ACHN (cell line): ENCODE data around the gene RPS8.
"Not testable (repeated sequence)": the region's sequence is repeated elsewhere in the genome, so short reads cannot be mapped to it uniquely, and the experiment has no call there.

Experiments used
- DNase-seq: peaks from one replicate; pipeline ENCODE4 v3.0.0-alpha.2; 2015
- in situ Hi-C: cut with HindIII; loops from 2 replicates; pipeline ENCODE4 v1.10.0; 2017; ENCODE audit warnings: low sequenced_read_pairs, low pct_ligation_motif_present, low pct_unique_long_range_greater_than_20kb

Gene RPS8

GRCh38 chr1:44778705-44779576 lies 3.6 kb downstream of the RPS8 start:
- DNase-seq, result no peak
- in situ Hi-C loops, result no loop called here

GRCh38 chr1:44780583-44781121 lies 5.3 kb downstream of the RPS8 start:
- DNase-seq, result no peak
- in situ Hi-C loops, result no loop called here

- in situ Hi-C loops, result no loop called here
These were observed 8.4 kb downstream of the RPS8 start for GRCh38 chr1:44783697-44784093.

GRCh38 chr1:44784094-44785028 lies 9.0 kb downstream of the RPS8 start:
- in situ Hi-C loops, result no loop called here
- DNase-seq, result peak; percentile 26

More at GRCh38 chr1:44783697-44784093, 8.4 kb downstream of the RPS8 start:
- DNase-seq, result no peak

- DNase-seq, result no peak
- in situ Hi-C loops, result no loop called here
These were observed 9.7 kb downstream of the RPS8 start for GRCh38 chr1:44785029-44785380.

GRCh38 chr1:44785501-44786137 lies 10.3 kb downstream of the RPS8 start:
- no peak for DNase-seq
- in situ Hi-C loops, result no loop called here

- no peak for DNase-seq
- in situ Hi-C loops, result no loop called here
These were observed 10.9 kb downstream of the RPS8 start for GRCh38 chr1:44786138-44786840.

GRCh38 chr1:44786841-44787426 lies 11.6 kb downstream of the RPS8 start:
- in situ Hi-C loops, result no loop called here
- no peak for DNase-seq

- in situ Hi-C loops, result no loop called here
- no peak for DNase-seq
These were observed 12.2 kb downstream of the RPS8 start for GRCh38 chr1:44787506-44787905.

GRCh38 chr1:44788120-44788860 lies 12.9 kb downstream of the RPS8 start, which contains the start of gene BEST4:
TSS of gene BEST4 (minus strand) at chr1:44788170. CDS start at chr1:44787705, 465 bp downstream.
- in situ Hi-C loops, result no loop called here
- DNase-seq, result no peak

GRCh38 chr1:44790968-44791801 lies 15.8 kb downstream of the RPS8 start:
- DNase-seq, result no peak
- in situ Hi-C loops, result no loop called here

GRCh38 chr1:44792736-44793502 lies 17.6 kb downstream of the RPS8 start:
- in situ Hi-C loops, result no loop called here

GRCh38 chr1:44797886-44798285 lies 22.5 kb downstream of the RPS8 start:
- DNase-seq, in situ Hi-C loops: not testable (repeated sequence)

More at GRCh38 chr1:44792736-44793502, 17.6 kb downstream of the RPS8 start:
- DNase-seq, result no peak

GRCh38 chr1:44798481-44799365 lies 23.4 kb downstream of the RPS8 start:
- DNase-seq, result no peak
- in situ Hi-C loops, result no loop called here
